ENCODE data around the gene COG6. TPM values are rescaled to one million over a fixed set of nuclear protein-coding genes. Genes with fewer than 3 reads are reported as not detected.

The COG6 gene
- total RNA-seq, 3 donors from 2014 or later: 20.5 to 32.2 (median 21.6) TPM

Other genes with a start within 250 kb of the COG6 start
- 10 to 100 TPM; 54.2 to 99.6 (median 91.7) TPM for gene LHFPL6, start 52.5 kb upstream of the COG6 start, total RNA-seq

Measured in breast epithelium (tissue), 3 donors.